Sigmoid colon (tissue), 7 donors: ENCODE results near the gene AP3M1. TPM values are rescaled to one million over a fixed set of nuclear protein-coding genes. Genes with fewer than 3 reads are reported as not detected.

Experiments used
- DNase-seq: peaks from one replicate; pipeline ENCODE4 v3.0.0-alpha.2; 2019
- H3K27ac ChIP-seq, 4 donors: fragments of 200-600 bp; sonication (generic); one replicate each; pipeline ENCODE4 v1.5.1; 2016 to 2019; ENCODE audit warnings: mild to moderate bottlenecking in 1 of 4
- H3K27me3 ChIP-seq, 3 donors: fragments of 200-600 bp; sonication (generic); one replicate each; pipeline ENCODE4 v1.5.1; 2019; ENCODE audit warnings: mild to moderate bottlenecking in 1 of 3
- H3K36me3 ChIP-seq, 4 donors: fragments of 200-600 bp; sonication (generic); one replicate each; pipeline ENCODE4 v1.5.1; 2016 to 2019
- H3K4me1 ChIP-seq, 4 donors: fragments of 200-600 bp; sonication (generic); one replicate each; pipeline ENCODE4 v1.5.1; 2017 to 2019
- H3K4me3 ChIP-seq, 4 donors: fragments of 200-600 bp; sonication (generic); one replicate each; pipeline ENCODE4 v1.5.1; 2017 to 2019; ENCODE audit warnings: mild to moderate bottlenecking in 2 of 4, moderate library complexity in 1 of 4
- H3K9me3 ChIP-seq, 4 donors: fragments of 200-600 bp in 3 of 4; sonication (generic) in 3 of 4; one replicate each; pipeline versions ENCODE4 v1.5.1 to v1.6.1; 2013 to 2019
- CTCF ChIP-seq, 4 experiments: fragments of 450-650 bp in 3 of 4; fragments of 200-600 bp in 1 of 4; IDR thresholded peaks; one replicate each; pipeline ENCODE4 v1.5.1; 2016 to 2019; ENCODE audit warnings: antibody characterized with exemption in 4 of 4, mild to moderate bottlenecking in 3 of 4, moderate library complexity in 2 of 4
- EP300 ChIP-seq, 4 donors: sonication (generic); formaldehyde crosslinking; IDR thresholded peaks; one replicate each; pipeline ENCODE4 v1.6.1; 2017; ENCODE audit warnings: antibody characterized with exemption in 4 of 4
- POLR2A ChIP-seq, 2 donors: fragments of 450-650 bp; IDR thresholded peaks; one replicate each; pipeline ENCODE4 v1.6.1; 2016; ENCODE audit warnings: antibody characterized with exemption in 2 of 2, mild to moderate bottlenecking in 2 of 2, moderate library complexity in 2 of 2
- POLR2AphosphoS5 ChIP-seq, 4 donors: sonication (generic); formaldehyde crosslinking; IDR thresholded peaks; one replicate each; pipeline ENCODE4 v1.6.1; 2017; ENCODE audit warnings: antibody characterized with exemption in 4 of 4
- WGBS, 2 donors: extraction: QIAGEN DNeasy Blood & Tissue Kit; methylation state at CpG; one replicate each; pipeline ENCODE4 v1.1.7; 2013; 5-methylcytosine and 5-hydroxymethylcytosine counted together
- intact Hi-C: fragments of 100-400 bp; cut with DNase I; formaldehyde crosslinking; loops from one replicate; pipeline ENCODE4 v1.15.1; 2023
- polyA plus RNA-seq, 3 donors: library from polyadenylated mRNA; stranded (reverse); fragments of 200-250 nt; gene quantifications; one replicate each; pipeline ENCODE4 v1.2.3, GENCODE V29; 2013
- total RNA-seq, 4 donors: library from RNA; depleted of rRNA; stranded (reverse); fragments of >200 nt; gene quantifications; one replicate each; pipeline ENCODE4 v1.1.0, GENCODE V29; 2016
- donor health status: healthy with polysubstance abuse.
- donor health status: Bipolar disorder and iron deficiency.
- donor health status: healthy.

The AP3M1 gene
- total and polyA plus RNA-seq, 7 donors, result 13.8 to 36.3 (median 26.7) TPM

GRCh38 chr10:74110120-74110519 lies 40.5 kb downstream of the AP3M1 start:
- Histone ChIP-seq H3K9me3 (no peaks in the 10 kb centered on the region), H3K4me1 (peaks cover 0 to 25% (median 21%) of the 10 kb centered on the region in 4 donors), H3K27ac (peak overlapping the region in 1 of 4 donors; percentile 11), H3K36me3 (peaks cover 27 to 100% (median 76%) of the 10 kb centered on the region in 4 donors), H3K4me3 (no peak overlapping the region), H3K27me3 (no peaks in the 10 kb centered on the region)
- DNase-seq, result no peak
- WGBS, 2 donors, result 79 to 80% methylated on average over 1 of the region's 1 CpG
- intact Hi-C loops, result no loop called here
- no peak for TF ChIP-seq CTCF (IDR thresholded peaks at IDR 0.05)
- TF ChIP-seq POLR2AphosphoS5 (IDR thresholded peaks at IDR 0.05), result no peak
- TF ChIP-seq EP300 (IDR thresholded peaks at IDR 0.05), result no peak
- no peak for TF ChIP-seq POLR2A (IDR thresholded peaks at IDR 0.05)

GRCh38 chr10:74109452-74109851 lies 41.2 kb downstream of the AP3M1 start:
- no peak overlapping the region for H3K4me3 ChIP-seq
- no peaks in the 10 kb centered on the region for H3K9me3 ChIP-seq
- peak overlapping the region in 1 of 4 donors; percentile 11 for H3K27ac ChIP-seq
- peaks cover 24 to 100% (median 76%) of the 10 kb centered on the region in 4 donors for H3K36me3 ChIP-seq
- no peak for TF ChIP-seq CTCF (IDR thresholded peaks at IDR 0.05)
- TF ChIP-seq POLR2AphosphoS5 (IDR thresholded peaks at IDR 0.05), result no peak
- TF ChIP-seq POLR2A (IDR thresholded peaks at IDR 0.05), result no peak
- no peak for TF ChIP-seq EP300 (IDR thresholded peaks at IDR 0.05)
- intact Hi-C loops, result no loop called here
- H3K27me3 ChIP-seq, result no peaks in the 10 kb centered on the region
- DNase-seq, result no peak
- H3K4me1 ChIP-seq, result peaks cover 0 to 25% (median 21%) of the 10 kb centered on the region in 4 donors

DNA sequence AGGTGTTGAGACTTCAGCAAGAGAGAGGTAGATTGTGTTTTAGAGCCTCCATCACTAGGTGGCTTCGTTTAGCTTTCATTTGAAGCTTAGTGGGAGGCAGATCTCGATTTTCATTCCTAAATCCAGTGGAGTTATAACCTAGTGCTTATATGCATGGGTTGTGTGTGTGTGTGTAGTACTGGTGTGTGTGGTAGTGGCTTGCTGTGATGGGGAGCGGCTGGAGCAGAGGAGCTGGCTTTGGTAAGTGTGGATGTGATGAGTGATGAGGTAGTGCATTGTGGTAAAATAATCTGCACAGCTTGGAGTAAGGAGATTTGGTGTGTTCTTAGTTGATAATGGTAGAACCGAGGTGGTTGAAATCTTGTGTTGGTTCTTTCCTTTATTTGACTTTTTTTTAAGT lies 43.2 kb downstream of the AP3M1 start:
- no peak for DNase-seq
- intact Hi-C loops, result no loop called here
- TF ChIP-seq POLR2AphosphoS5 (IDR thresholded peaks at IDR 0.05) (no peak), POLR2A (IDR thresholded peaks at IDR 0.05) (no peak)
- Histone ChIP-seq H3K4me3 (no peak overlapping the region), H3K27me3 (no peaks in the 10 kb centered on the region), H3K9me3 (no peaks in the 10 kb centered on the region), H3K36me3 (peaks cover 27 to 100% (median 82%) of the 10 kb centered on the region in 4 donors), H3K4me1 (peaks cover 0 to 8% (median 4%) of the 10 kb centered on the region in 4 donors), H3K27ac (no peak overlapping the region)
- 88% methylated on average over 4 of the region's 4 CpGs for WGBS, 2 donors

DNA sequence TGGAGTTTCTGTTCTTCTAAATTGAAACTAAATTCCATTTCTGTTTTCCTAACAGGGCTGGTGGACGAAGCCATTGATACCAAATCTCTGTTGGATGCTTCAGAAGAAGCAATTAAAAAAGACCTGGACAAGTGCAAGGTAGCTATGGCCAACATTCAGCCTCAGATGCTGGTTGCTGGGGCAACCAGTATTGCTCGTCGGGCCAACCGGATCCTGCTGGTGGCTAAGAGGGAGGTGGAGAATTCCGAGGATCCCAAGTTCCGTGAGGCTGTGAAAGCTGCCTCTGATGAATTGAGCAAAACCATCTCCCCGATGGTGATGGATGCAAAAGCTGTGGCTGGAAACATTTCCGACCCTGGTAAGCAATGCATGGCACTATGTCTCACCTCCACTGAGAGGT lies 45.6 kb downstream of the AP3M1 start:
- 90 to 96% methylated on average over 8 of the region's 8 CpGs for WGBS, 2 donors
- TF ChIP-seq EP300 (IDR thresholded peaks at IDR 0.05) (no peak), POLR2AphosphoS5 (IDR thresholded peaks at IDR 0.05) (no peak), POLR2A (IDR thresholded peaks at IDR 0.05) (no peak), CTCF (IDR thresholded peaks at IDR 0.05) (no peak)
- no peak overlapping the region for H3K4me3 ChIP-seq
- no peak for DNase-seq
- no peaks in the 10 kb centered on the region for H3K4me1 ChIP-seq
- peaks cover 19 to 99% (median 73%) of the 10 kb centered on the region in 4 donors for H3K36me3 ChIP-seq
- H3K27me3 ChIP-seq, result no peaks in the 10 kb centered on the region
- H3K9me3 ChIP-seq, result no peaks in the 10 kb centered on the region
- intact Hi-C loops, result no loop called here
- no peak overlapping the region for H3K27ac ChIP-seq

DNA sequence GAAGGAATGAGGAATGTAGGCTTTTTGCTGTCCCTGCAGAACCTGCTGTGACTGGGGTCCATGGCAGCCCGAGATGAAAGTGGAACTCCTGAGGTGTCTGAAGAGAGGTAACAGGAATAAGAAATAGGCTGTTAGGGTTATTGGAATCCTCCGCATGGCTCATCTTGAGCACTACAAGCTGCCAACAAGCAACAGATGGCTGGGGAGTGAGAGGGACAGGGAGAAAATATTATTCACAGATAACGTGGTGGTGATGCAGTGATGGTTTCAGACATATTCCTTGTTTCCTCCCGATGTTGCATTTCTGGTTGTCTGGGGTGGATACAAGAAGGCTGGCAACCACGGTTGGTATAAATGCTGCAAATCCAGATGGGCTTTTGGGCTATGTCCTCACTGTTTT lies 46.1 kb downstream of the AP3M1 start:
- H3K27ac ChIP-seq, result no peak overlapping the region
- no peaks in the 10 kb centered on the region for H3K4me1 ChIP-seq
- no peaks in the 10 kb centered on the region for H3K27me3 ChIP-seq
- TF ChIP-seq POLR2A (IDR thresholded peaks at IDR 0.05) (no peak), POLR2AphosphoS5 (IDR thresholded peaks at IDR 0.05) (no peak), EP300 (IDR thresholded peaks at IDR 0.05) (no peak), CTCF (IDR thresholded peaks at IDR 0.05) (no peak)
- DNase-seq, result no peak
- H3K9me3 ChIP-seq, result no peaks in the 10 kb centered on the region
- H3K4me3 ChIP-seq, result no peak overlapping the region
- H3K36me3 ChIP-seq, result peaks cover 22 to 99% (median 76%) of the 10 kb centered on the region in 4 donors
- 93 to 96% methylated on average over 5 of the region's 5 CpGs for WGBS, 2 donors
- intact Hi-C loops, result no loop called here
